AG09309 (cell line): ENCODE results near the gene TNFRSF1A.
"Not testable (repeated sequence)": the region's sequence is repeated elsewhere in the genome, so short reads cannot be mapped to it uniquely, and the experiment has no call there.

Experiments used
- DNase-seq: peaks from one replicate; pipeline ENCODE4 v3.0.0-alpha.2; 2010; ENCODE audit warnings: low read depth
- H3K4me3 ChIP-seq: 2 replicates; pipeline ENCODE4 v1.5.1; 2011; ENCODE audit warnings: mild to moderate bottlenecking, low read depth, low read length, moderate library complexity; ENCODE audit not compliant: control insufficient read depth
- TF ChIP-seq, protein P1 (sequence below): IDR thresholded peaks from 2 replicates; pipeline ENCODE4 v1.5.1; 2011; ENCODE audit warnings: mild to moderate bottlenecking, low read depth, low read length, inconsistent platforms; ENCODE audit not compliant: insufficient read depth, control insufficient read depth; ENCODE audit errors: missing control alignments

Gene TNFRSF1A

DNA sequence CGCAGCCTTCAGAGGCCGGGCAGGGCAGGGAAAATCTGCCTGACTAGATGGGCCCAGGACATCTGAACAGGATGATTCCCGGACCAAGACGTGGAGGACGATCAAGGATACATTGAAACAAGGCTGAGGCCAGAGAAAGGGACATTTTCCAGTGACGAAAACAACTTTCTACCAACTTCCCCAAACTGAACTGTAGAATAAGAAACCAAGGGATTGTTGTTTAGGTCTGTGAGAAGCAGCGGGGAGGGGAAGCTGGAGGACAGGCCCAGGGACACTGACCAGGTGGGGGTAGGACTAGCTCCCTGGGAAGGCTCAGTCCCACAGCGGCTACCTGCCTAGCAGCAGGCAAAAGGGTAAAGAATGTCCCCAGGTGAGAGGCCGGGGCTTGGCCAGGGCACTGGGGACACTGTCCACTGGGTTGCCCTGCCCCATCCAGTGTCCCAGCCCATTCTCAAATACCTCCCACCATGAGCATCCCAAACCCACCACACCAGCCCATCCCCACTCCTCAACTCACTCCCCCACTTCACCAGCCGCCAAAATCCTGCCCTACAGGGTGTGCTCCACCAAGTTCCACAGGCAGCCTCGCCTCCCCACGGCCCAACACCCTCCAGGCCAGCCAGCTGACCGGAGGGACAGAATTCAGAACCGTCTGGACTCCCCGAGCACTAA, 995 bp downstream of the TNFRSF1A start:
- DNase-seq = no peak
- H3K4me3 ChIP-seq = peak overlapping the region; percentile 63
- TF ChIP-seq, protein P1, sequence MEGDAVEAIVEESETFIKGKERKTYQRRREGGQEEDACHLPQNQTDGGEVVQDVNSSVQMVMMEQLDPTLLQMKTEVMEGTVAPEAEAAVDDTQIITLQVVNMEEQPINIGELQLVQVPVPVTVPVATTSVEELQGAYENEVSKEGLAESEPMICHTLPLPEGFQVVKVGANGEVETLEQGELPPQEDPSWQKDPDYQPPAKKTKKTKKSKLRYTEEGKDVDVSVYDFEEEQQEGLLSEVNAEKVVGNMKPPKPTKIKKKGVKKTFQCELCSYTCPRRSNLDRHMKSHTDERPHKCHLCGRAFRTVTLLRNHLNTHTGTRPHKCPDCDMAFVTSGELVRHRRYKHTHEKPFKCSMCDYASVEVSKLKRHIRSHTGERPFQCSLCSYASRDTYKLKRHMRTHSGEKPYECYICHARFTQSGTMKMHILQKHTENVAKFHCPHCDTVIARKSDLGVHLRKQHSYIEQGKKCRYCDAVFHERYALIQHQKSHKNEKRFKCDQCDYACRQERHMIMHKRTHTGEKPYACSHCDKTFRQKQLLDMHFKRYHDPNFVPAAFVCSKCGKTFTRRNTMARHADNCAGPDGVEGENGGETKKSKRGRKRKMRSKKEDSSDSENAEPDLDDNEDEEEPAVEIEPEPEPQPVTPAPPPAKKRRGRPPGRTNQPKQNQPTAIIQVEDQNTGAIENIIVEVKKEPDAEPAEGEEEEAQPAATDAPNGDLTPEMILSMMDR = peak; percentile 1

DNA sequence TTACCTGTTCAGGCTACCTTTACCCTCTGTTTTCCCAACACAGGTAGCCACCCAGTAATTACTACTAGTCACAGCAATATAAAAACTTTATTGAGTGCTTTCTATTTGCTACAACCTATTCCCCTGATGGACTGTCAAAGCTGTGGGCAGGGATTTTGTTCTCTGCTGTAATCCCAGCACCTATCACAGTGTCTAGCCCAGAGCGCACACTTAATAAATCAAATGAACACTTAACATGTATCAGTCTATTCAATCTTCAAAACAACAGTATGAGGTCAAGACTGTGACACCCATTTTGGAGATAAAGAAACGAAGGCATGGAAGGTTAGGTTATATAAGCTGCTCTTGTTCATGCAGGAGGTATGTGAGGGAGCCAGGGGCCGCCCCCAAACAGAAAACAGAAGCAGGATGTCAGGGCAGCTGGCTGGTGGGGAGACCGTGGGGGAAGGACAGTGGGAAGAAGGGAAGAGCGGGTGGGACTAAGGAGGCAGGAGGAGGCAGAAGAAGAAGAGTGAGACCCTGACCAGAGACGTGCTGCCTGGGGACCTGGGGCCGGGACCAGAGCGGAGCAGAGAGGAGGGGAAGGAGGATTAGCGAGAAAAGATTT, 1.7 kb downstream of the TNFRSF1A start:
- peak overlapping the region; percentile 63 for H3K4me3 ChIP-seq
- TF ChIP-seq, protein P1 = no peak
- no peak for DNase-seq

- peak overlapping the region; percentile 63 for H3K4me3 ChIP-seq
- TF ChIP-seq, protein P1 = no peak
- DNase-seq = no peak
Observed at GRCh38 chr12:6338955-6339354, 2.9 kb downstream of the TNFRSF1A start.

GRCh38 chr12:6338536-6338935, 3.3 kb downstream of the TNFRSF1A start:
- DNase-seq = not testable (repeated sequence)
- peak overlapping the region; percentile 63 for H3K4me3 ChIP-seq

DNA sequence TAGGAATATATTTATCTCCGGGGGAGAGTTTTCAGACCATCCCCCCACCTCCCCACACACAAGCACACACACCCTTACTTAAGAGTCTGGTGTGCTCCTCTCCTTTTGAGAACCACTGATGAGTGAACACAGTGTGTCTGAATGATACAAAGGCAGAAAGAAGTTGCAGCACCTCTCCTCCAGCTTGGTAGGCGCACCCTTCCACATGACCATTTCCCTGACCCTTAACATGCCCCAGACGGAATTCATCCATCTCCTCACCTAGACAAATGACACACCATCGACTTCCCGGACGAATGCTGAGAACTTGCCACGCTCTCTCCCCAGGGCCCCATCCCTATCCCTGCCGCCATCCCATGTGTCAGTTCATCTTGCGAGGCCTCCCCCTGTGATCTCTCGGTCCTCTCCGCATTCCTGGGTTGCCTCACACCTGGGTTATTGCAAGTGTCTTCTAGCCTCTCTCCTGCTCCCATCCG, 3.9 kb downstream of the TNFRSF1A start:
- TF ChIP-seq, protein P1 = no peak
- DNase-seq = no peak
- H3K4me3 ChIP-seq = peak overlapping the region; percentile 63

DNA sequence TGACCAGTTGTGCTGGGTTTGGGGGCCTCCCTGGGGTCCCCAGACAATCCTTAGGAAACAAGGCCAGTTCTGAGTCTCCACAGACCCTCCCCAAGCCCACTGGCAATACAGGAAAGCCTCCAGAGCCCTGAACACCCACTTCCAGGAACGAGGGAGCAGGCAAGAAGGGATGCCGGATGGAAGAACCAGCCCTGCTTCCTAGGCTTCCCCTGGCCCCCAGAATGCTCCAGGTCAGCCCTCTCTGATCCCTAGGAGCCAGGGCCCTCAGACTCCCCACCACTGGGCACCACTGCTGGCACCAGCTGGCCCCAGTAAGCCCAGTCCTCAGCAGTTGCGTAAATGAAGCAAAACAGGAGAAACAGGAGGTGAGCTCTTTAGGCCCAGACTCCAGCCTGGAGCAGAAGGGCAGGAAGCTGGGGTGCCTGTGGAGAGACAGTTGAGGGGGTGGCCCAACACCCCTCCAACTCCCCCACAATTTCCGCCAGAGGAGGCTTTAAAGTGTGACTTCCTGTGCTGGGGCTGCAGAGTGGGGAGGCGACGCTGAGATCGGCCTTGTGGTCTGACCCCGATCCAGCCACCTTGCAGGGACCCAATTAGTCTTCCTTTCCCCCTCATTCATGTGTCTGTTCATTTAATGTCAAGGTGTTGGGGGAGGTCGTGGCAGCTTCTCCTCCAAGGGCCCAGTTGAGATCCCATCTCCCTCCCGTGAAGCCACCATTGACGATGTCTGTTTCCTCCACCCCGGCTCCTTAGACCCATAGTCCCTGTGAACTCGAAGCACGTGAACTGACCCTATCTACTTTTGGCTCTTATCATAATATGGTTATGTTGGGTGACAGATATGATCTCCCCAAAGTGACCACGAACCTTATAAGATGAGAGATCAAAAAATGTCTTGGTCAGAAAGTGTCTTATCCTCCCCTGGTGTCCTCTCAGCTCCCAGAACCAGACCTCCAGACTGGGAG, 4.7 kb downstream of the TNFRSF1A start:
- no peak for DNase-seq
- TF ChIP-seq, protein P1 = no peak

More for the DNA sequence above, 4.7 kb downstream of the TNFRSF1A start:
- H3K4me3 ChIP-seq = peak overlapping the region; percentile 43
